Right cardiac atrium (tissue), 5 donors: ENCODE data around the gene APOA1. TPM values are rescaled to one million over a fixed set of nuclear protein-coding genes. Genes with fewer than 3 reads are reported as not detected.

Experiments
- ATAC-seq, 2 donors: fragments of 200-7000 bp; cut with Tn5 transposase; one replicate each; pipeline versions ENCODE4 v1.8.0 to v1.9.1; 2020; ENCODE audit warnings: moderate library complexity in 2 of 2, mild to moderate bottlenecking in 1 of 2
- DNase-seq, 3 donors: peaks; one replicate each; pipeline ENCODE4 v3.0.0-alpha.2; 2020
- H3K27ac ChIP-seq: one replicate; pipeline ENCODE4 v1.5.1; 2013; ENCODE audit warnings: mild to moderate bottlenecking, low read length, control low read depth, moderate library complexity
- H3K27me3 ChIP-seq: one replicate; pipeline ENCODE4 v1.6.1; 2013; ENCODE audit not compliant: control insufficient read depth, insufficient read depth
- H3K4me1 ChIP-seq: one replicate; pipeline ENCODE4 v1.6.1; 2013; ENCODE audit warnings: low read length; ENCODE audit not compliant: control insufficient read depth, insufficient read depth
- H3K4me3 ChIP-seq: one replicate; pipeline ENCODE4 v1.5.1; 2013; ENCODE audit warnings: low read length, control low read depth
- H3K9me3 ChIP-seq: one replicate; pipeline ENCODE4 v1.6.1; 2013; ENCODE audit warnings: low read length; ENCODE audit not compliant: control insufficient read depth
- WGBS: extraction: QIAGEN DNeasy Blood & Tissue Kit; methylation state at CpG from one replicate; pipeline ENCODE4 v1.1.7; 2013; 5-methylcytosine and 5-hydroxymethylcytosine counted together
- intact Hi-C, 4 donors: fragments of 100-400 bp; cut with DNase I; formaldehyde crosslinking; loops; one replicate each; pipeline versions ENCODE4 v1.11.0 to v1.14.0; 2022 to 2023
- long read RNA-seq, 4 donors: library from polyadenylated mRNA; unstranded; transcript quantifications; one replicate each; pipeline ENCODE4 v2.0.0, GENCODE V29; 2020 to 2021
- polyA plus RNA-seq: library from polyadenylated mRNA; stranded (reverse); fragments of 200-250 nt; gene quantifications from one replicate; pipeline ENCODE4 v1.2.3, GENCODE V29; 2013
- total RNA-seq, 4 donors: library from RNA; stranded (reverse); fragmentation: NEBNext Ultra II Directional; extraction: Animal tissue kit (Norgen Biotek cat#: 25700); gene quantifications; one replicate each; pipeline ENCODE4 v1.2.1, GENCODE V29; 2021
- donor health status: healthy with polysubstance abuse.
- donor health status: DM: no; HTN: yes; CAD: no.
- donor health status: DM: no; HTN: no; CAD: no.
- donor health status: DM: no; HTN: yes; CAD: no; lungs with severe emphysema.
- donor health status: DM: yes; HTN: yes; CAD: no.

APOA1 gene
- total RNA-seq = 10 to 100 TPM in 1 of 4 donors, 1 to 10 TPM in 3; 5.2 to 13.4 (median 5.9) TPM
- polyA plus RNA-seq = 43.0 TPM
- long read RNA-seq, donor 1, partial matches to known transcripts = 1 of 6 reads
- long read RNA-seq, donor 1, other reads (novel, unspliced or antisense) = 1 of 6 reads
- long read RNA-seq, donor 2, partial matches to known transcripts = 1 of 4 reads
- long read RNA-seq, donor 2, other reads (novel, unspliced or antisense) = 0 of 4 reads
- long read RNA-seq, donor 3, partial matches to known transcripts = 0 of 1 reads
- long read RNA-seq, donor 3, other reads (novel, unspliced or antisense) = 0 of 1 reads
- long read RNA-seq, donor 4, partial matches to known transcripts = 0 of 3 reads
- long read RNA-seq, donor 4, other reads (novel, unspliced or antisense) = 0 of 3 reads

DNA sequence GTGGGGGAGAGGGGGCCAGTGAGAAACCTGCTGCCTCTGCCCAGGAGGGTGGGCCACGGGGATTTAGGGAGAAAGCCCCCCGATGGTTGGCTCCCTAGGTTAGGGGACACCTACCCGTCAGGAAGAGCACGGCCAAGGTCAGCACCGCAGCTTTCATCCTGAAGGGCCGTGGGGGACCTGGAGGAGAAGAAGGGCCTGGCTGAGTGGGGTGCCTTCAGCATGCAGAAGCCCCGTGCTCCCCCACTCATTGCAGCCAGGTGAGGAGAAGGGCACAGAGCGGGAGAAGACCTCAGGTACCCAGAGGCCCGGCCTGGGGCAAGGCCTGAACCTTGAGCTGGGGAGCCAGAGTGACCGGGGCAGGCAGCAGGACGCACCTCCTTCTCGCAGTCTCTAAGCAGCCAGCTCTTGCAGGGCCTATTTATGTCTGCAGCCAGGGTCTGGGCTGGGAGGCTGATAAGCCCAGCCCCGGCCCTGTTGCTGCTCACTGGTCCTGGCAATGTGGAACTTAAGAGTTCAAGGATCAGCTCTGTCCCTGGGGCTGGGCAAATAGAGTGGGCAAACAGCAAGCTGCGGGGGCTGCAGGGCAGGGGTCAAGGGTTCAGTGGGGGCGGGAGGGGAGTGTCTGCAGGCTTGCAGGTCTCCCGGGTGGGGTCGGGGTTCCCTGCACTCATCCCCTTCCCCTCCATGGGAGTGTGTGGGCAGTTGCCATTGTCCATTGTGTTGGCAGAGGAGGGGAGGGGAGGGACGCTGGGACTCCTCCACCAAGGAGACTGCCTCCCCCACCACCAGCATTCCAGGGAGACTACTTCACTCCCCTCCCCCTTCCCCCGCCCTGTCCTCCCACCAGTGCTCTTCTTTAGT, at the start of gene APOA1:
TSS of gene APOA1 (minus strand) at position 392 of the 861 bp plus-strand sequence. CDS start at position 157, 235 bp downstream.
- WGBS = 52% methylated on average over 19 of the region's 19 CpGs
- Histone ChIP-seq H3K9me3 (no peaks in the 10 kb centered on the region), H3K4me1 (peaks cover 3% of the 10 kb centered on the region), H3K4me3 (no peak within 1 kb of the TSS), H3K27ac (peak within 1 kb of the TSS; percentile 40), H3K27me3 (no peaks in the 10 kb centered on the region)
- intact Hi-C loops = loop anchor here in 3 of 4 donors (5.0 kb wide), 1 partner anchor 45 kb away; the partner anchor contains the start of gene APOA5 (in 3 of the 3)
- peak in 1 of 3 donors; percentile 62 for DNase-seq
- ATAC-seq = peak in 1 of 2 donors; percentile 2

GRCh38 chr11:116885951-116886655, 48.7 kb upstream of the APOA1 start:
- no peak for DNase-seq
- peak; percentile 66 to 87 for ATAC-seq
- intact Hi-C loops = loop anchor here in 2 of 4 donors (5.0 kb wide), 2 partner anchors 211 to 341 kb away; partner anchors contain the start of gene SIK3 (in 1 of the 2)
- Histone ChIP-seq H3K27me3 (no peaks in the 10 kb centered on the region), H3K9me3 (no peaks in the 10 kb centered on the region), H3K4me1 (no peaks in the 10 kb centered on the region), H3K27ac (no peak overlapping the region), H3K4me3 (no peak overlapping the region)
- 62% methylated on average over 5 of the region's 5 CpGs for WGBS

DNA sequence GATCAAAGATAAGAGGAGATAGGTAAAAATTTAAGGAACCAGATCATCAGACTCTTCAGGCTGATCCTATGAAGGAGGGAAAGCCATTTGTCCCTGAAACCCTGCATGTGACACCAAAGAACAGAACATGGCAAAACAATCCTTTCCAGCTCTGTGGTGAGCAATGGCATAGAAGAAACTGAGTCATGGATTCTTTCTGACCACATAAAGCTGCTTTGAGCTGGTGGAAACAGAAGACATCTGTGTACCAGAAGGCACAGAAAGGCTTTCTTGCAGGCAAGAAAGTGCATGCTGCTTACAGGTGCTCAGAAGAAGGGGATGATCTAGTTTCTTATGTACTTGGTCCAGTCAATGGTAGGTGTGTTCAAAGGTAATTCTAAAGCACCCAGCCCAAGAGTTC, 45.0 kb upstream of the APOA1 start:
- Histone ChIP-seq H3K27me3 (no peaks in the 10 kb centered on the region), H3K27ac (no peak overlapping the region), H3K4me3 (no peak overlapping the region), H3K9me3 (no peaks in the 10 kb centered on the region), H3K4me1 (no peaks in the 10 kb centered on the region)
- DNase-seq = no peak
- no peak for ATAC-seq
- intact Hi-C loops = loop anchor here in 1 of 4 donors (5.0 kb wide), 1 partner anchor 225 kb away; no protein-coding TSS in a partner anchor

GRCh38 chr11:116881143-116881542, 43.7 kb upstream of the APOA1 start:
- WGBS = 76% methylated on average over 6 of the region's 6 CpGs
- DNase-seq (no peak), ATAC-seq (no peak)
- Histone ChIP-seq H3K27ac (no peak overlapping the region), H3K4me1 (peaks cover 4% of the 10 kb centered on the region), H3K27me3 (no peaks in the 10 kb centered on the region), H3K4me3 (no peak overlapping the region), H3K9me3 (no peaks in the 10 kb centered on the region)
- intact Hi-C loops = loop anchor here in 1 of 4 donors (5.0 kb wide), 1 partner anchor 226 kb away; no protein-coding TSS in a partner anchor

- Histone ChIP-seq H3K27me3 (no peaks in the 10 kb centered on the region), H3K4me1 (peaks cover 4% of the 10 kb centered on the region), H3K9me3 (no peaks in the 10 kb centered on the region), H3K4me3 (no peak overlapping the region), H3K27ac (no peak overlapping the region)
- WGBS = 49% methylated on average over 5 of the region's 5 CpGs
- intact Hi-C loops = loop anchor here (5.0 to 10.0 kb wide), 2 partner anchors 227 to 345 kb away; no protein-coding TSS in a partner anchor
- ATAC-seq (peak; percentile 86 to 90), DNase-seq (no peak)
These were observed 42.6 kb upstream of the APOA1 start for GRCh38 chr11:116879800-116880625.

- Histone ChIP-seq H3K27me3 (no peaks in the 10 kb centered on the region), H3K27ac (no peak overlapping the region), H3K4me1 (peaks cover 9% of the 10 kb centered on the region), H3K4me3 (no peak overlapping the region), H3K9me3 (no peaks in the 10 kb centered on the region)
- 88% methylated on average over 8 of the region's 8 CpGs for WGBS
- DNase-seq = no peak
- intact Hi-C loops = loop anchor here (5.0 to 10.0 kb wide), 2 partner anchors 231 to 348 kb away; no protein-coding TSS in a partner anchor
- ATAC-seq = no peak
These were observed 39.2 kb upstream of the APOA1 start for GRCh38 chr11:116876656-116877055.

GRCh38 chr11:116875194-116875593, 37.8 kb upstream of the APOA1 start:
- peaks cover 11% of the 10 kb centered on the region for H3K4me1 ChIP-seq
- H3K27ac ChIP-seq = no peak overlapping the region
- intact Hi-C loops = loop anchor here (5.0 to 10.0 kb wide), 2 partner anchors 232 to 350 kb away; no protein-coding TSS in a partner anchor
- H3K9me3 ChIP-seq = no peaks in the 10 kb centered on the region
- H3K4me3 ChIP-seq = no peak overlapping the region
- ATAC-seq = no peak
- WGBS = 98% methylated on average over 7 of the region's 7 CpGs
- H3K27me3 ChIP-seq = no peaks in the 10 kb centered on the region
- DNase-seq = no peak

DNA sequence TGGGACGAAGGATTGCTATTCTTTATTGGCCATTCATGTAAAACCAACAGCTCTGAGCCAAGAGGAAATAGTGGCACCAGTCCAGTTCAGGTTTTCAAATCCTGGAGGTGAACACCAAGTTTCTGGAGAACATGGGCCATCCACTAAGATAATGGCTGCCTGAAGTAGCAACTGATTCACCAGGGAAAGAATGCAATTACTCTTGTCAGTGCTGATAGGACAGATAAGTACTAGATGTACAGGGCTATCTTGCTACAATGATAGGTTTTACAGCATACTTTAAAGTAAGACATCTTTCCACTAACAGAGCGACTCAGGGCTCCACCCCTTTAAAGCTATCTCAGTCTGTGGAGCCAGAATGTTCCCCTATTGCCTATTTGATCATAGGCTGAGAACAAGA, 36.8 kb upstream of the APOA1 start:
- Histone ChIP-seq H3K27ac (no peak overlapping the region), H3K4me1 (peaks cover 11% of the 10 kb centered on the region), H3K27me3 (no peaks in the 10 kb centered on the region), H3K9me3 (no peaks in the 10 kb centered on the region), H3K4me3 (no peak overlapping the region)
- WGBS = 47% methylated on average over 2 of the region's 2 CpGs
- DNase-seq = no peak
- peak; percentile 56 to 73 for ATAC-seq
- intact Hi-C loops = loop anchor here in 3 of 4 donors (10.0 kb wide), 1 partner anchor 351 kb away; no protein-coding TSS in a partner anchor

- ATAC-seq = no peak
- H3K9me3 ChIP-seq = no peaks in the 10 kb centered on the region
- no peak for DNase-seq
- no peak overlapping the region for H3K4me3 ChIP-seq
- intact Hi-C loops = loop anchor here in 3 of 4 donors (10.0 kb wide), 1 partner anchor 351 kb away; no protein-coding TSS in a partner anchor
- no peak overlapping the region for H3K27ac ChIP-seq
- no peaks in the 10 kb centered on the region for H3K27me3 ChIP-seq
- peaks cover 11% of the 10 kb centered on the region for H3K4me1 ChIP-seq
- WGBS = 94% methylated on average over 11 of the region's 11 CpGs
These were observed 36.0 kb upstream of the APOA1 start for GRCh38 chr11:116873381-116873780.
